IMR-90 (cell line): Measurements from ENCODE around the gene ABCA4. TPM values are rescaled to one million over a fixed set of nuclear protein-coding genes. Genes with fewer than 3 reads are reported as not detected.

Experiments
- ATAC-seq: fragments of 200-7000 bp; cut with Tn5 transposase; 2 replicates; pipeline ENCODE4 v1.9.1; 2020; ENCODE audit warnings: low read depth, mild to moderate bottlenecking, moderate library complexity
- BruUV-seq: library from RNA; stranded (reverse); fragments of 400-500 nt; replicated peaks from 2 replicates; lab custom pipeline; 2021; lab: Mats Ljungman, UMichigan
- CTCF ChIA-PET: fragments of 300-600 bp; formaldehyde crosslinking; extraction: SDS; loops from one replicate; lab custom pipeline; 2021; ENCODE audit warnings: antibody characterized with exemption; lab: Yijun Ruan, JAX
- POLR2A ChIA-PET: fragments of 300-600 bp; sonication (Branson Sonifier 250); formaldehyde crosslinking; loops from one replicate; lab custom pipeline; 2022; ENCODE audit warnings: antibody characterized with exemption; ENCODE audit not compliant: unreplicated experiment; lab: Charles Lee
- DNase-seq: peaks from one replicate; pipeline ENCODE4 v3.0.0; 2013
- H2AFZ ChIP-seq: replicated peaks from 2 replicates; pipeline ENCODE3; 2013; ENCODE audit warnings: low read length, mild to moderate bottlenecking; ENCODE audit not compliant: poor library complexity
- H2AK5ac ChIP-seq: 2 replicates; pipeline ENCODE4 v1.6.1; 2013; ENCODE audit warnings: low read depth, low read length, inconsistent platforms
- H2AK9ac ChIP-seq: replicated peaks from 2 replicates; pipeline ENCODE3; 2013; ENCODE audit warnings: mild to moderate bottlenecking, low read depth, low read length, moderate library complexity; ENCODE audit not compliant: poor library complexity
- H2BK120ac ChIP-seq: 2 replicates; pipeline ENCODE4 v1.6.1; 2013; ENCODE audit warnings: low read depth, low read length, inconsistent platforms
- H2BK15ac ChIP-seq: 3 replicates; pipeline ENCODE4 v1.6.1; 2013; ENCODE audit warnings: low read depth, low read length, inconsistent platforms
- H2BK20ac ChIP-seq: 2 replicates; pipeline ENCODE4 v1.6.1; 2013; ENCODE audit warnings: low read depth, mild to moderate bottlenecking, inconsistent platforms, low read length, moderate library complexity
- H2BK5ac ChIP-seq: 2 replicates; pipeline ENCODE4 v1.6.1; 2013; ENCODE audit warnings: mild to moderate bottlenecking, low read depth, low read length, inconsistent platforms; ENCODE audit not compliant: poor library complexity, severe bottlenecking
- H3K14ac ChIP-seq: replicated peaks from 2 replicates; pipeline ENCODE4 v1.6.1; 2013; ENCODE audit warnings: low read depth, low read length, inconsistent platforms
- H3K18ac ChIP-seq: 2 replicates; pipeline ENCODE4 v1.6.1; 2013; ENCODE audit warnings: low read depth, low read length, control low read depth
- H3K23ac ChIP-seq: 2 replicates; pipeline ENCODE4 v1.6.1; 2013; ENCODE audit warnings: low read depth, low read length, inconsistent platforms
- H3K27ac ChIP-seq: 2 replicates; pipeline ENCODE4 v1.5.1; 2013; ENCODE audit warnings: mild to moderate bottlenecking, control low read depth, low read length; ENCODE audit not compliant: insufficient read depth
- H3K27me3 ChIP-seq: 2 replicates; pipeline ENCODE4 v1.6.1; 2013; ENCODE audit warnings: low read length; ENCODE audit not compliant: control insufficient read depth, insufficient read depth
- H3K36me3 ChIP-seq: 2 replicates; pipeline ENCODE4 v1.6.1; 2013; ENCODE audit warnings: low read length, mixed read lengths; ENCODE audit not compliant: control insufficient read depth, insufficient read depth
- H3K4ac ChIP-seq: 2 replicates; pipeline ENCODE4 v1.6.1; 2013; ENCODE audit warnings: low read depth, low read length, inconsistent platforms
- H3K4me1 ChIP-seq: 2 replicates; pipeline ENCODE4 v1.6.1; 2013; ENCODE audit warnings: low read length, mixed read lengths; ENCODE audit not compliant: control insufficient read depth, insufficient read depth
- H3K4me2 ChIP-seq: 2 replicates; pipeline ENCODE4 v1.6.1; 2013; ENCODE audit warnings: low read depth, mild to moderate bottlenecking, control low read depth, low read length, moderate library complexity
- H3K4me3 ChIP-seq: 2 replicates; pipeline ENCODE4 v1.5.1; 2013; ENCODE audit warnings: low read depth, mild to moderate bottlenecking, control low read depth, low read length, moderate library complexity; ENCODE audit not compliant: insufficient read depth
- H3K56ac ChIP-seq: 2 replicates; pipeline ENCODE4 v1.6.1; 2013; ENCODE audit warnings: low read length, inconsistent platforms; ENCODE audit not compliant: insufficient read depth; ENCODE audit errors: extremely low read depth
- H3K79me1 ChIP-seq, 2 experiments: 2 replicates each; pipeline ENCODE4 v1.6.1; 2013; ENCODE audit warnings: low read length in 2 of 2, inconsistent platforms in 1 of 2, low read depth in 1 of 2
- H3K9ac ChIP-seq: 2 replicates; pipeline ENCODE4 v1.6.1; 2013; ENCODE audit warnings: low read depth, low read length, control low read depth
- H3K9me1 ChIP-seq: 2 replicates; pipeline ENCODE4 v1.6.1; 2013; ENCODE audit warnings: low read length, inconsistent platforms; ENCODE audit not compliant: insufficient read depth
- H3K9me3 ChIP-seq: 2 replicates; pipeline ENCODE4 v1.6.1; 2013; ENCODE audit warnings: low read length; ENCODE audit not compliant: control insufficient read depth, insufficient read depth
- H4K20me1 ChIP-seq: 2 replicates; pipeline ENCODE4 v1.6.1; 2013; ENCODE audit warnings: low read length, inconsistent platforms; ENCODE audit not compliant: insufficient read depth
- H4K5ac ChIP-seq: 2 replicates; pipeline ENCODE4 v1.6.1; 2013; ENCODE audit warnings: mild to moderate bottlenecking, low read depth, low read length, control low read depth
- H4K8ac ChIP-seq, 2 experiments: 2 replicates each; pipeline ENCODE4 v1.6.1; 2013; ENCODE audit warnings: low read depth in 2 of 2, low read length in 2 of 2, control low read depth in 1 of 2, inconsistent platforms in 1 of 2
- H4K91ac ChIP-seq: 2 replicates; pipeline ENCODE4 v1.6.1; 2013; ENCODE audit warnings: low read depth, low read length, inconsistent platforms; ENCODE audit not compliant: insufficient read depth
- CTCF ChIP-seq: conservative IDR thresholded peaks from 2 replicates; pipeline ENCODE4 v1.5.1; 2012; ENCODE audit warnings: mild to moderate bottlenecking, low read depth, low read length, improper control_type of control experiment
- FOS ChIP-seq: fragments of 150-350 bp; IDR thresholded peaks from 2 replicates; pipeline ENCODE4 v1.6.1; 2016; ENCODE audit warnings: low read depth, low read length
- RCOR1 ChIP-seq: IDR thresholded peaks from 2 replicates; pipeline ENCODE4 v1.6.1; 2012; ENCODE audit warnings: mild to moderate bottlenecking, low read length, improper control_type of control experiment; ENCODE audit not compliant: insufficient replicate concordance
- WGBS, 2 experiments: methylation state at CpG; one replicate each; pipeline versions ENCODE4 v1.1.5 to v1.1.7; 2013; ENCODE audit warnings: missing lambda C conversion rate in 2 of 2; ENCODE audit not compliant: insufficient read length in 1 of 2; ENCODE audit errors: extremely low coverage in 2 of 2; 5-methylcytosine and 5-hydroxymethylcytosine counted together
- dilution Hi-C: fragments of 300-500 bp; cut with HindIII; formaldehyde crosslinking; loops from one replicate; pipeline ENCODE4 v1.14.3; 2018; ENCODE audit warnings: low sequenced_read_pairs; ENCODE audit not compliant: unreplicated experiment
- in situ Hi-C: fragments of 300-500 bp; cut with MboI; formaldehyde crosslinking; loops from 3 replicates; pipeline ENCODE4 v1.14.3; 2019; ENCODE audit warnings: low sequenced_read_pairs, inconsistent platforms, mixed read lengths
- intact Hi-C: fragments of 100-400 bp; cut with micrococcal nuclease; formaldehyde crosslinking; loops from 2 replicates; pipeline ENCODE4 v1.10.0; 2022
- polyA plus RNA-seq, 3 experiments: library from polyadenylated mRNA; depleted of rRNA; stranded (reverse); fragments of >200 nt; gene quantifications; 2 replicates each; pipeline ENCODE4 v1.2.3, GENCODE V29; 2012; ENCODE audit warnings: low replicate concordance in 1 of 3
- total RNA-seq: library from RNA; depleted of rRNA; stranded (reverse); fragments of >200 nt; gene quantifications from 2 replicates; pipeline ENCODE4 v1.2.3, GENCODE V29; 2012
- TF ChIP-seq, protein P1 (sequence below): fragments of 150-350 bp; IDR thresholded peaks from 2 replicates; pipeline ENCODE4 v1.6.1; 2016; ENCODE audit warnings: low read depth, mild to moderate bottlenecking, low read length, moderate library complexity, borderline replicate concordance

The ABCA4 gene
- total and polyA plus RNA-seq, 2 of the 4 experiments (the other 2 are of a cell fraction): under 0.01 to 0.36 TPM

DNA sequence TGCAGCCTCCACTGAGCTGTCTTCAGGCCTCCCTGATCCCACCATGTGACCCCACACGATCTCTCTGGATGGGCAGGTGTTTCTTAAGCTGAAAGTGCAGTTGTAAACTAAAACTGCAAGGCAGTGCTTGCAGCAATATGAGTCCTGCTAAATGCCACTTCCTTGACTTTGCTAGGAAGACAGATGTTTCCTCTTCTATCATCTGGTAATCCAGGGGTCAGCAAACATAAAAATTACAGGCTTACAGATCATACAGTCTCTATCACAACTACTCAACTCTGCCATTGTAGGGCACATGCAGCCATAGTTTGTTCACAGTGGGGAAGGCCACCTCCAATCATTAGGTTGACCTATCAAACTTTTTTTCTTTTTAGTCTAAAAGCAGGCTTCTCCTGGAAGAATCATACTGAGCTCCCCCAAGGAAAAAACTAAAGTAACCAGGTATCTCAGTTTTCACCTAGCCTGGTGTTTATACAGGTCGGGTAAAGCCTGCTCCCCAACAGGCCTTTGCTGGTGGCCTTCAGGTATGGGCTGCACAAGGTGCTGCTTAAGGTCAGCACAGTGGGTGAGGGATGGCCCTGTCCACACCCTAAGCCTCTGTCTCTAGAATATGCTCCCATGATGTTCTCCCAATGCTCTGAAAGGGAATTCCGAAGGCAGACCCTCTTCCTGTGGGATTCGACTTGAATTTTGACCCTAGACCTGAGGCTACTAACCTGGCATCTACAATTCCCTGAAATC lies 10.8 kb downstream of the ABCA4 start:
- no peak overlapping the region for H3K18ac ChIP-seq
- WGBS, 2 experiments: no CpG with 5 or more reads among the region's 4 CpGs
- no peaks in the 10 kb centered on the region for H3K79me1 ChIP-seq
- H4K5ac ChIP-seq: no peak overlapping the region
- no TSS peak for BruUV-seq
- H4K91ac ChIP-seq: no peak overlapping the region
- no peaks in the 10 kb centered on the region for H3K36me3 ChIP-seq
- H4K8ac ChIP-seq: no peak overlapping the region
- DNase-seq: no peak
- TF ChIP-seq CTCF (no peak), FOS (no peak), RCOR1 (no peak)
- TF ChIP-seq, protein P1, sequence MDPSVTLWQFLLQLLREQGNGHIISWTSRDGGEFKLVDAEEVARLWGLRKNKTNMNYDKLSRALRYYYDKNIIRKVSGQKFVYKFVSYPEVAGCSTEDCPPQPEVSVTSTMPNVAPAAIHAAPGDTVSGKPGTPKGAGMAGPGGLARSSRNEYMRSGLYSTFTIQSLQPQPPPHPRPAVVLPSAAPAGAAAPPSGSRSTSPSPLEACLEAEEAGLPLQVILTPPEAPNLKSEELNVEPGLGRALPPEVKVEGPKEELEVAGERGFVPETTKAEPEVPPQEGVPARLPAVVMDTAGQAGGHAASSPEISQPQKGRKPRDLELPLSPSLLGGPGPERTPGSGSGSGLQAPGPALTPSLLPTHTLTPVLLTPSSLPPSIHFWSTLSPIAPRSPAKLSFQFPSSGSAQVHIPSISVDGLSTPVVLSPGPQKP: no peak
- H2AK9ac ChIP-seq: no peak overlapping the region
- no peaks in the 10 kb centered on the region for H4K20me1 ChIP-seq
- H3K4me3 ChIP-seq: no peak overlapping the region
- H3K27ac ChIP-seq: no peak overlapping the region
- no peaks in the 10 kb centered on the region for H3K9me3 ChIP-seq
- H3K23ac ChIP-seq: no peak overlapping the region
- H3K4me2 ChIP-seq: no peak overlapping the region
- no peak overlapping the region for H2BK5ac ChIP-seq
- no peak overlapping the region for H2BK20ac ChIP-seq
- no peak overlapping the region for H3K9ac ChIP-seq
- ChIA-PET CTCF (no interaction called here), POLR2A (no interaction called here)
- no peak overlapping the region for H2AFZ ChIP-seq
- H3K14ac ChIP-seq: no peak overlapping the region
- no peaks in the 10 kb centered on the region; the same call in 1 of the 2 replicates for H3K4me1 ChIP-seq
- no peak overlapping the region for H2AK5ac ChIP-seq
- in situ Hi-C loops (no loop called here), intact Hi-C loops (no loop called here), dilution Hi-C loops (no loop called here)
- no peak overlapping the region for H3K4ac ChIP-seq
- no peaks in the 10 kb centered on the region for H3K9me1 ChIP-seq
- no peak overlapping the region for H2BK15ac ChIP-seq
- H2BK120ac ChIP-seq: no peak overlapping the region
- peaks cover 18% of the 10 kb centered on the region for H3K27me3 ChIP-seq
- ATAC-seq: no peak
- no peak overlapping the region for H3K56ac ChIP-seq
